GM19468 (cell line): ENCODE data around the gene SPTLC3.

Source experiments
- ATAC-seq: cut with Tn5 transposase; IDR thresholded peaks from one replicate; pipeline ENCODE4 v1.9.1; 2021; ENCODE audit warnings: mild to moderate bottlenecking, moderate library complexity, moderate number of reproducible peaks; ENCODE audit not compliant: unreplicated experiment; ENCODE audit errors: extremely low read depth

Gene SPTLC3

GRCh38 chr20:13170771-13171170, 162.0 kb downstream of the SPTLC3 start:
- ATAC-seq: no peak

- no peak for ATAC-seq
Observed at GRCh38 chr20:13173201-13173600, 164.4 kb downstream of the SPTLC3 start.

GRCh38 chr20:13174402-13174801, 165.6 kb downstream of the SPTLC3 start:
- ATAC-seq: no peak

- no peak for ATAC-seq
Observed at GRCh38 chr20:13180986-13181889, 172.5 kb downstream of the SPTLC3 start.

- ATAC-seq: no peak
Observed at GRCh38 chr20:13183005-13183404, 174.2 kb downstream of the SPTLC3 start.

- no peak for ATAC-seq
Observed at GRCh38 chr20:13186043-13186774, 177.4 kb downstream of the SPTLC3 start.

- no peak for ATAC-seq
Observed at GRCh38 chr20:13187899-13188298, 179.1 kb downstream of the SPTLC3 start.

GRCh38 chr20:13199279-13199678, 190.5 kb downstream of the SPTLC3 start:
- no peak for ATAC-seq

- no peak for ATAC-seq
Observed at GRCh38 chr20:13200767-13201500, 192.2 kb downstream of the SPTLC3 start.

GRCh38 chr20:13202565-13202964, 193.8 kb downstream of the SPTLC3 start:
- ATAC-seq: no peak

- no peak for ATAC-seq
Observed at GRCh38 chr20:13205425-13205824, 196.7 kb downstream of the SPTLC3 start.

GRCh38 chr20:13205848-13206434, 197.2 kb downstream of the SPTLC3 start:
- no peak for ATAC-seq

GRCh38 chr20:13207016-13207415, 198.2 kb downstream of the SPTLC3 start:
- no peak for ATAC-seq

- ATAC-seq: no peak
Observed at GRCh38 chr20:13211956-13212618, 203.3 kb downstream of the SPTLC3 start.

GRCh38 chr20:13212750-13213149, 204.0 kb downstream of the SPTLC3 start:
- no peak for ATAC-seq

GRCh38 chr20:13213335-13213734, 204.6 kb downstream of the SPTLC3 start:
- no peak for ATAC-seq

- ATAC-seq: no peak
Observed at GRCh38 chr20:13216533-13216932, 207.8 kb downstream of the SPTLC3 start.
